WTC11 (cell line): Measurements from ENCODE around the gene PPP1R15B. TPM values are rescaled to one million over a fixed set of nuclear protein-coding genes. Genes with fewer than 3 reads are reported as not detected.

Source experiments
- ATAC-seq: fragments of 200-7000 bp; cut with Tn5 transposase; 2 replicates; pipeline ENCODE4 v1.10.0; 2021; ENCODE audit warnings: mild to moderate bottlenecking, moderate library complexity
- CTCF ChIA-PET: fragments of 300-600 bp; sonication (Branson Sonifier 250); formaldehyde crosslinking; loops from one replicate; lab custom pipeline; 2021; ENCODE audit warnings: antibody characterized with exemption; lab: Charles Lee
- POLR2A ChIA-PET: fragments of 350-600 bp; sonication (Branson Sonifier 250); formaldehyde crosslinking; loops from one replicate; lab custom pipeline; 2021; ENCODE audit warnings: antibody characterized with exemption; lab: Charles Lee
- DNase-seq: peaks from one replicate; pipeline ENCODE4 v3.0.0; 2021; ENCODE audit warnings: low spot score
- H3K27ac Mint-ChIP-seq: 2 replicates; pipeline ENCODE4 v1.8.0; 2021; ENCODE audit warnings: mixed read lengths
- H3K27me3 Mint-ChIP-seq: 2 replicates; pipeline ENCODE4 v1.8.0; 2021; ENCODE audit warnings: low read depth, mild to moderate bottlenecking, moderate library complexity, mixed read lengths
- H3K36me3 Mint-ChIP-seq: 2 replicates; pipeline ENCODE4 v1.8.0; 2021; ENCODE audit warnings: mixed read lengths
- H3K4me1 Mint-ChIP-seq: 2 replicates; pipeline ENCODE4 v1.8.0; 2022; ENCODE audit warnings: mixed read lengths
- H3K4me3 Mint-ChIP-seq: 2 replicates; pipeline ENCODE4 v1.8.0; 2021; ENCODE audit warnings: mild to moderate bottlenecking, moderate library complexity, mixed read lengths
- H3K9me3 Mint-ChIP-seq: 2 replicates; pipeline ENCODE4 v1.8.0; 2021; ENCODE audit warnings: mixed read lengths
- ETV6 ChIP-seq: sonication (generic); formaldehyde crosslinking; IDR thresholded peaks from 2 replicates; pipeline ENCODE4 v1.8.1; 2022; ENCODE audit warnings: mild to moderate bottlenecking, missing genetic modification reagents
- GTF2I ChIP-seq: fragments of 250-450 bp; sonication (Bioruptor Pico); conservative IDR thresholded peaks from 2 replicates; pipeline ENCODE4 v1.4.0; 2021; ENCODE audit warnings: mild to moderate bottlenecking
- HMGA2 ChIP-seq: fragments of 250-450 bp; sonication (Bioruptor Pico); IDR thresholded peaks from 2 replicates; pipeline ENCODE4 v1.4.0; 2021; ENCODE audit warnings: mild to moderate bottlenecking, moderate library complexity
- IRF2 ChIP-seq: sonication (generic); formaldehyde crosslinking; IDR thresholded peaks from 2 replicates; pipeline ENCODE4 v1.8.0; 2022; ENCODE audit warnings: low read depth, missing genetic modification reagents, borderline replicate concordance
- MYBL2 ChIP-seq: sonication (generic); formaldehyde crosslinking; IDR thresholded peaks from 2 replicates; pipeline ENCODE4 v1.8.1; 2023; ENCODE audit warnings: mild to moderate bottlenecking, moderate library complexity, missing genetic modification reagents
- NFATC4 ChIP-seq: fragments of 250-450 bp; sonication (Bioruptor Pico); IDR thresholded peaks from 2 replicates; pipeline ENCODE4 v1.9.0; 2021; ENCODE audit warnings: mild to moderate bottlenecking
- NR2C2 ChIP-seq: sonication (generic); formaldehyde crosslinking; IDR thresholded peaks from 2 replicates; pipeline ENCODE4 v1.8.0; 2022; ENCODE audit warnings: mild to moderate bottlenecking, missing genetic modification reagents
- OVOL2 ChIP-seq: fragments of 250-450 bp; sonication (Bioruptor Pico); IDR thresholded peaks from 2 replicates; pipeline ENCODE4 v1.9.0; 2021; ENCODE audit warnings: mild to moderate bottlenecking, borderline replicate concordance
- SOX15 ChIP-seq: fragments of 250-450 bp; sonication (Bioruptor Pico); IDR thresholded peaks from 2 replicates; pipeline ENCODE4 v1.9.0; 2021; ENCODE audit warnings: mild to moderate bottlenecking
- ZNF121 ChIP-seq: sonication (generic); formaldehyde crosslinking; IDR thresholded peaks from 2 replicates; pipeline ENCODE4 v1.8.0; 2023; ENCODE audit warnings: missing genetic modification reagents
- ZNF138 ChIP-seq: sonication (generic); formaldehyde crosslinking; conservative IDR thresholded peaks from 2 replicates; pipeline ENCODE4 v1.8.1; 2022; ENCODE audit warnings: mild to moderate bottlenecking, moderate library complexity, missing genetic modification reagents
- ZNF219 ChIP-seq: sonication (generic); formaldehyde crosslinking; IDR thresholded peaks from 2 replicates; pipeline ENCODE4 v1.8.0; 2023; ENCODE audit warnings: missing genetic modification reagents, mild to moderate bottlenecking, borderline replicate concordance
- ZNF232 ChIP-seq: sonication (generic); formaldehyde crosslinking; IDR thresholded peaks from 2 replicates; pipeline ENCODE4 v1.8.0; 2022; ENCODE audit warnings: mild to moderate bottlenecking, missing genetic modification reagents
- ZNF396 ChIP-seq: fragments of 250-450 bp; sonication (Bioruptor Pico); IDR thresholded peaks from 2 replicates; pipeline ENCODE4 v1.8.0; 2021; ENCODE audit warnings: mild to moderate bottlenecking, moderate library complexity, borderline replicate concordance
- total RNA-seq: library from RNA; stranded (reverse); gene quantifications from 3 replicates; pipeline ENCODE4 v1.2.3, GENCODE V29; 2021
- TF ChIP-seq, protein P1 (sequence below): sonication (generic); formaldehyde crosslinking; conservative IDR thresholded peaks from 2 replicates; pipeline ENCODE4 v1.8.1; 2023; ENCODE audit warnings: mild to moderate bottlenecking, low read depth, missing genetic modification reagents, moderate library complexity
- TF ChIP-seq, protein P2 (sequence below): fragments of 250-450 bp; sonication (Bioruptor Pico); IDR thresholded peaks from 2 replicates; pipeline ENCODE4 v2.1.2; 2022; ENCODE audit warnings: mild to moderate bottlenecking, moderate library complexity
- TF ChIP-seq, protein P3 (sequence below): fragments of 200-600 bp; IDR thresholded peaks from 2 replicates; pipeline ENCODE4 v1.8.0; 2022; ENCODE audit warnings: antibody characterized with exemption
- TF ChIP-seq, protein P4 (sequence below): sonication (generic); formaldehyde crosslinking; IDR thresholded peaks from 2 replicates; pipeline ENCODE4 v1.8.1; 2022; ENCODE audit warnings: low read depth, missing genetic modification reagents, borderline replicate concordance
- TF ChIP-seq, protein P5 (sequence below): sonication (generic); formaldehyde crosslinking; IDR thresholded peaks from 2 replicates; pipeline ENCODE4 v1.8.0; 2023; ENCODE audit warnings: mild to moderate bottlenecking, missing genetic modification reagents
- TF ChIP-seq, protein P6 (sequence below): sonication (generic); formaldehyde crosslinking; IDR thresholded peaks from 2 replicates; pipeline ENCODE4 v1.8.1; 2022; ENCODE audit warnings: mild to moderate bottlenecking, missing genetic modification reagents, moderate library complexity, borderline replicate concordance
- TF ChIP-seq, protein P7 (sequence below): sonication (generic); formaldehyde crosslinking; IDR thresholded peaks from 2 replicates; pipeline ENCODE4 v1.8.1; 2022; ENCODE audit warnings: mild to moderate bottlenecking, moderate library complexity, missing genetic modification reagents
- TF ChIP-seq, protein P8 (sequence below): sonication (generic); formaldehyde crosslinking; IDR thresholded peaks from 2 replicates; pipeline ENCODE4 v1.8.1; 2022; ENCODE audit warnings: low read depth, mild to moderate bottlenecking, moderate library complexity, missing genetic modification reagents, borderline replicate concordance

The PPP1R15B gene
- total RNA-seq, 1 experiment from 2014 or later: 47.7 TPM

DNA sequence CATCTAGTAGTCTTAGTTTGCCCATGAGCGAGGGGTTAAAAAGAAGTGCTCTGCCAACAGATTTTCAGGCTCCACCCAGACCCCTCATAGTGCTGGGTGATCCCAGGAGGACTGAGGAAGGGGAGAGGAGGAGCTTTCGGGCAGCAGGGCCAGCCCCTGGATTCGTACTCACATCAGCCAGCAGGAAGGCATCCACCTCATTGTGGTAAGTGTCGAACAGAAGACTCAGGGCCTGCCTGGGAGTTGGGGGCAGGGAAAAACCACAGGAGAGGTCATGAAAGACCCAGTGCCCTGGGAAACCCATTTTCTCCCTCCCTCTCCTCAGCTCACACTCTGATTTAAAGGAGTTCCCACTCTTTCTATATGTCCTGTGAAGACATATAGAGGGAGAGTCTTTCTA is 48.1 kb upstream of the PPP1R15B start:
- Mint-ChIP-seq H3K4me1 (peaks cover 35% of the 10 kb centered on the region), H3K27me3 (no peaks in the 10 kb centered on the region), H3K36me3 (peaks cover 26% of the 10 kb centered on the region), H3K27ac (no peak overlapping the region), H3K4me3 (no peak overlapping the region), H3K9me3 (no peaks in the 10 kb centered on the region)
- DNase-seq: no peak
- POLR2A ChIA-PET: no interaction called here
- TF ChIP-seq, protein P1, sequence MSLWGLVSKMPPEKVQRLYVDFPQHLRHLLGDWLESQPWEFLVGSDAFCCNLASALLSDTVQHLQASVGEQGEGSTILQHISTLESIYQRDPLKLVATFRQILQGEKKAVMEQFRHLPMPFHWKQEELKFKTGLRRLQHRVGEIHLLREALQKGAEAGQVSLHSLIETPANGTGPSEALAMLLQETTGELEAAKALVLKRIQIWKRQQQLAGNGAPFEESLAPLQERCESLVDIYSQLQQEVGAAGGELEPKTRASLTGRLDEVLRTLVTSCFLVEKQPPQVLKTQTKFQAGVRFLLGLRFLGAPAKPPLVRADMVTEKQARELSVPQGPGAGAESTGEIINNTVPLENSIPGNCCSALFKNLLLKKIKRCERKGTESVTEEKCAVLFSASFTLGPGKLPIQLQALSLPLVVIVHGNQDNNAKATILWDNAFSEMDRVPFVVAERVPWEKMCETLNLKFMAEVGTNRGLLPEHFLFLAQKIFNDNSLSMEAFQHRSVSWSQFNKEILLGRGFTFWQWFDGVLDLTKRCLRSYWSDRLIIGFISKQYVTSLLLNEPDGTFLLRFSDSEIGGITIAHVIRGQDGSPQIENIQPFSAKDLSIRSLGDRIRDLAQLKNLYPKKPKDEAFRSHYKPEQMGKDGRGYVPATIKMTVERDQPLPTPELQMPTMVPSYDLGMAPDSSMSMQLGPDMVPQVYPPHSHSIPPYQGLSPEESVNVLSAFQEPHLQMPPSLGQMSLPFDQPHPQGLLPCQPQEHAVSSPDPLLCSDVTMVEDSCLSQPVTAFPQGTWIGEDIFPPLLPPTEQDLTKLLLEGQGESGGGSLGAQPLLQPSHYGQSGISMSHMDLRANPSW (CRISPR knock-in tag): no peak
- TF ChIP-seq ZNF396: no peak
- TF ChIP-seq ZNF121 (CRISPR knock-in tag): no peak
- no peak for TF ChIP-seq OVOL2 (CRISPR knock-in tag)
- no peak for TF ChIP-seq GTF2I (CRISPR knock-in tag)
- TF ChIP-seq ZNF138 (CRISPR knock-in tag): no peak
- TF ChIP-seq, protein P2, sequence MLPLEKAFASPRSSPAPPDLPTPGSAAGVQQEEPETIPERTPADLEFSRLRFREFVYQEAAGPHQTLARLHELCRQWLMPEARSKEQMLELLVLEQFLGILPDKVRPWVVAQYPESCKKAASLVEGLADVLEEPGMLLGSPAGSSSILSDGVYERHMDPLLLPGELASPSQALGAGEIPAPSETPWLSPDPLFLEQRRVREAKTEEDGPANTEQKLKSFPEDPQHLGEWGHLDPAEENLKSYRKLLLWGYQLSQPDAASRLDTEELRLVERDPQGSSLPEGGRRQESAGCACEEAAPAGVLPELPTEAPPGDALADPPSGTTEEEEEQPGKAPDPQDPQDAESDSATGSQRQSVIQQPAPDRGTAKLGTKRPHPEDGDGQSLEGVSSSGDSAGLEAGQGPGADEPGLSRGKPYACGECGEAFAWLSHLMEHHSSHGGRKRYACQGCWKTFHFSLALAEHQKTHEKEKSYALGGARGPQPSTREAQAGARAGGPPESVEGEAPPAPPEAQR: no peak
- TF ChIP-seq, protein P3, sequence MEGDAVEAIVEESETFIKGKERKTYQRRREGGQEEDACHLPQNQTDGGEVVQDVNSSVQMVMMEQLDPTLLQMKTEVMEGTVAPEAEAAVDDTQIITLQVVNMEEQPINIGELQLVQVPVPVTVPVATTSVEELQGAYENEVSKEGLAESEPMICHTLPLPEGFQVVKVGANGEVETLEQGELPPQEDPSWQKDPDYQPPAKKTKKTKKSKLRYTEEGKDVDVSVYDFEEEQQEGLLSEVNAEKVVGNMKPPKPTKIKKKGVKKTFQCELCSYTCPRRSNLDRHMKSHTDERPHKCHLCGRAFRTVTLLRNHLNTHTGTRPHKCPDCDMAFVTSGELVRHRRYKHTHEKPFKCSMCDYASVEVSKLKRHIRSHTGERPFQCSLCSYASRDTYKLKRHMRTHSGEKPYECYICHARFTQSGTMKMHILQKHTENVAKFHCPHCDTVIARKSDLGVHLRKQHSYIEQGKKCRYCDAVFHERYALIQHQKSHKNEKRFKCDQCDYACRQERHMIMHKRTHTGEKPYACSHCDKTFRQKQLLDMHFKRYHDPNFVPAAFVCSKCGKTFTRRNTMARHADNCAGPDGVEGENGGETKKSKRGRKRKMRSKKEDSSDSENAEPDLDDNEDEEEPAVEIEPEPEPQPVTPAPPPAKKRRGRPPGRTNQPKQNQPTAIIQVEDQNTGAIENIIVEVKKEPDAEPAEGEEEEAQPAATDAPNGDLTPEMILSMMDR: no peak
- TF ChIP-seq NFATC4 (CRISPR knock-in tag): no peak
- TF ChIP-seq IRF2 (CRISPR knock-in tag): no peak
- no peak for TF ChIP-seq HMGA2
- CTCF ChIA-PET: interaction anchor here (6.7 kb wide), 1 partner anchor 13 kb away, joined by 114 read pairs; no protein-coding TSS in a partner anchor
- ATAC-seq: no peak

DNA sequence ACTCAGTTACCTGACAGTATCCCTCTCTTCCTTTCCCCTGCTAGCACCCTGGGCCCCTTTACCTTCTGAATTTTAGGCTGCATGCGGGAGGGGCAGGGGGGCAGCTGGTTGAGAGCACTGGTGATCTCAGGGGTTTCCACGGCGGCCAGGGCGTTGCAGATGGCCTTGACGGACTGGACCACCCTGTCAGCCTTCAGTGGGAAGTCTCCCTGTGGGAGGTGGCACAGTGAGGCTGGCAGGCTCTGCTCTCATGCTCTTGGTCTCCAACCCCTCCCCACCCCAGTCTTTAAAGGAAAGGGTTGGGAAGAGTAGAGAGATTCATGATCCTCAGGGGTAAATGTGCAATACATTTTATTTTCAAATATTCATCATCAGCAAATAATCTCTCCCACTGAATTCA is 46.0 kb upstream of the PPP1R15B start:
- H3K27ac Mint-ChIP-seq: no peak overlapping the region
- H3K36me3 Mint-ChIP-seq: peaks cover 26% of the 10 kb centered on the region
- ChIA-PET POLR2A (no interaction called here), CTCF (interaction anchor here (0.9 to 6.7 kb wide), 6 partner anchors 9 to 59 kb away, joined by 3 to 114 read pairs (median 6); partner anchors contain the start of gene PIK3C2B)
- H3K27me3 Mint-ChIP-seq: no peaks in the 10 kb centered on the region
- H3K4me1 Mint-ChIP-seq: peaks cover 51% of the 10 kb centered on the region
- no peaks in the 10 kb centered on the region for H3K9me3 Mint-ChIP-seq
- H3K4me3 Mint-ChIP-seq: no peak overlapping the region
- DNase-seq (no peak), ATAC-seq (no peak)
- TF ChIP-seq ETV6 (CRISPR knock-in tag) (no peak), SOX15 (CRISPR knock-in tag) (no peak), NR2C2 (no peak), MYBL2 (CRISPR knock-in tag) (no peak), ZNF219 (CRISPR knock-in tag) (no peak), GTF2I (CRISPR knock-in tag) (no peak), ZNF232 (CRISPR knock-in tag) (no peak), HMGA2 (no peak)
- TF ChIP-seq, protein P4, sequence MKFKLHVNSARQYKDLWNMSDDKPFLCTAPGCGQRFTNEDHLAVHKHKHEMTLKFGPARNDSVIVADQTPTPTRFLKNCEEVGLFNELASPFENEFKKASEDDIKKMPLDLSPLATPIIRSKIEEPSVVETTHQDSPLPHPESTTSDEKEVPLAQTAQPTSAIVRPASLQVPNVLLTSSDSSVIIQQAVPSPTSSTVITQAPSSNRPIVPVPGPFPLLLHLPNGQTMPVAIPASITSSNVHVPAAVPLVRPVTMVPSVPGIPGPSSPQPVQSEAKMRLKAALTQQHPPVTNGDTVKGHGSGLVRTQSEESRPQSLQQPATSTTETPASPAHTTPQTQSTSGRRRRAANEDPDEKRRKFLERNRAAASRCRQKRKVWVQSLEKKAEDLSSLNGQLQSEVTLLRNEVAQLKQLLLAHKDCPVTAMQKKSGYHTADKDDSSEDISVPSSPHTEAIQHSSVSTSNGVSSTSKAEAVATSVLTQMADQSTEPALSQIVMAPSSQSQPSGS (CRISPR knock-in tag): no peak
- TF ChIP-seq, protein P5, sequence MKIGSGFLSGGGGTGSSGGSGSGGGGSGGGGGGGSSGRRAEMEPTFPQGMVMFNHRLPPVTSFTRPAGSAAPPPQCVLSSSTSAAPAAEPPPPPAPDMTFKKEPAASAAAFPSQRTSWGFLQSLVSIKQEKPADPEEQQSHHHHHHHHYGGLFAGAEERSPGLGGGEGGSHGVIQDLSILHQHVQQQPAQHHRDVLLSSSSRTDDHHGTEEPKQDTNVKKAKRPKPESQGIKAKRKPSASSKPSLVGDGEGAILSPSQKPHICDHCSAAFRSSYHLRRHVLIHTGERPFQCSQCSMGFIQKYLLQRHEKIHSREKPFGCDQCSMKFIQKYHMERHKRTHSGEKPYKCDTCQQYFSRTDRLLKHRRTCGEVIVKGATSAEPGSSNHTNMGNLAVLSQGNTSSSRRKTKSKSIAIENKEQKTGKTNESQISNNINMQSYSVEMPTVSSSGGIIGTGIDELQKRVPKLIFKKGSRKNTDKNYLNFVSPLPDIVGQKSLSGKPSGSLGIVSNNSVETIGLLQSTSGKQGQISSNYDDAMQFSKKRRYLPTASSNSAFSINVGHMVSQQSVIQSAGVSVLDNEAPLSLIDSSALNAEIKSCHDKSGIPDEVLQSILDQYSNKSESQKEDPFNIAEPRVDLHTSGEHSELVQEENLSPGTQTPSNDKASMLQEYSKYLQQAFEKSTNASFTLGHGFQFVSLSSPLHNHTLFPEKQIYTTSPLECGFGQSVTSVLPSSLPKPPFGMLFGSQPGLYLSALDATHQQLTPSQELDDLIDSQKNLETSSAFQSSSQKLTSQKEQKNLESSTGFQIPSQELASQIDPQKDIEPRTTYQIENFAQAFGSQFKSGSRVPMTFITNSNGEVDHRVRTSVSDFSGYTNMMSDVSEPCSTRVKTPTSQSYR (CRISPR knock-in tag): no peak
- TF ChIP-seq, protein P6, sequence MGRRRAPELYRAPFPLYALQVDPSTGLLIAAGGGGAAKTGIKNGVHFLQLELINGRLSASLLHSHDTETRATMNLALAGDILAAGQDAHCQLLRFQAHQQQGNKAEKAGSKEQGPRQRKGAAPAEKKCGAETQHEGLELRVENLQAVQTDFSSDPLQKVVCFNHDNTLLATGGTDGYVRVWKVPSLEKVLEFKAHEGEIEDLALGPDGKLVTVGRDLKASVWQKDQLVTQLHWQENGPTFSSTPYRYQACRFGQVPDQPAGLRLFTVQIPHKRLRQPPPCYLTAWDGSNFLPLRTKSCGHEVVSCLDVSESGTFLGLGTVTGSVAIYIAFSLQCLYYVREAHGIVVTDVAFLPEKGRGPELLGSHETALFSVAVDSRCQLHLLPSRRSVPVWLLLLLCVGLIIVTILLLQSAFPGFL: no peak
- TF ChIP-seq, protein P7, sequence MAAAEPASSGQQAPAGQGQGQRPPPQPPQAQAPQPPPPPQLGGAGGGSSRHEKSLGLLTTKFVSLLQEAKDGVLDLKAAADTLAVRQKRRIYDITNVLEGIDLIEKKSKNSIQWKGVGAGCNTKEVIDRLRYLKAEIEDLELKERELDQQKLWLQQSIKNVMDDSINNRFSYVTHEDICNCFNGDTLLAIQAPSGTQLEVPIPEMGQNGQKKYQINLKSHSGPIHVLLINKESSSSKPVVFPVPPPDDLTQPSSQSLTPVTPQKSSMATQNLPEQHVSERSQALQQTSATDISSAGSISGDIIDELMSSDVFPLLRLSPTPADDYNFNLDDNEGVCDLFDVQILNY (CRISPR knock-in tag): no peak
- TF ChIP-seq, protein P8, sequence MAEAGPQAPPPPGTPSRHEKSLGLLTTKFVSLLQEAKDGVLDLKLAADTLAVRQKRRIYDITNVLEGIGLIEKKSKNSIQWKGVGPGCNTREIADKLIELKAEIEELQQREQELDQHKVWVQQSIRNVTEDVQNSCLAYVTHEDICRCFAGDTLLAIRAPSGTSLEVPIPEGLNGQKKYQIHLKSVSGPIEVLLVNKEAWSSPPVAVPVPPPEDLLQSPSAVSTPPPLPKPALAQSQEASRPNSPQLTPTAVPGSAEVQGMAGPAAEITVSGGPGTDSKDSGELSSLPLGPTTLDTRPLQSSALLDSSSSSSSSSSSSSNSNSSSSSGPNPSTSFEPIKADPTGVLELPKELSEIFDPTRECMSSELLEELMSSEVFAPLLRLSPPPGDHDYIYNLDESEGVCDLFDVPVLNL (CRISPR knock-in tag): no peak
